GM12878 (cell line): Measurements from ENCODE around the gene TREM1.
A peak's percentile ranks its signal among the peaks of the same experiment; 100 is the strongest.

Source experiments
- CEBPB ChIP-seq, 2 experiments: fragments of 150-350 bp in 1 of 2; IDR thresholded peaks; 2 replicates each; pipeline ENCODE4 v1.6.1; 2012 to 2014; ENCODE audit warnings: low read depth in 2 of 2, low read length in 2 of 2, borderline replicate concordance in 1 of 2, inconsistent platforms in 1 of 2
- CEBPZ ChIP-seq: fragments of 150-350 bp; IDR thresholded peaks from 2 replicates; pipeline ENCODE4 v1.6.1; 2016; ENCODE audit warnings: low read depth, low read length
- CTCF ChIP-seq, 3 experiments: IDR thresholded peaks in 2 of 3; conservative IDR thresholded peaks in 1 of 3; 2 replicates each; pipeline ENCODE4 v1.5.1; 2011; ENCODE audit warnings: low read depth in 3 of 3, low read length in 3 of 3, mild to moderate bottlenecking in 3 of 3, control low read depth in 2 of 3, moderate library complexity in 2 of 3, inconsistent platforms in 1 of 3, mixed read lengths in 1 of 3; ENCODE audit not compliant: control insufficient read depth in 2 of 3, insufficient read depth in 1 of 3; ENCODE audit errors: extremely low read depth in 1 of 3
- EP300 ChIP-seq, 2 experiments: fragments of 150-350 bp in 1 of 2; IDR thresholded peaks; 2 replicates each; pipeline ENCODE4 v1.6.1; 2011 to 2012; ENCODE audit warnings: low read depth in 2 of 2, low read length in 2 of 2, borderline replicate concordance in 1 of 2, improper control_type of control experiment in 1 of 2, inconsistent platforms in 1 of 2; ENCODE audit not compliant: control insufficient read depth in 1 of 2
- MXI1 ChIP-seq: fragments of 150-350 bp; IDR thresholded peaks from 2 replicates; pipeline ENCODE4 v1.6.1; 2011; ENCODE audit warnings: low read depth, mild to moderate bottlenecking, inconsistent platforms, low read length, improper control_type of control experiment
- POLR2AphosphoS5 ChIP-seq: IDR thresholded peaks from 2 replicates; pipeline ENCODE4 v1.6.1; 2011; ENCODE audit warnings: mild to moderate bottlenecking, low read length, inconsistent platforms
- ZNF592 ChIP-seq: fragments of 450-650 bp; IDR thresholded peaks from 2 replicates; pipeline ENCODE4 v1.6.1; 2017; ENCODE audit warnings: mild to moderate bottlenecking, moderate library complexity

- TF ChIP-seq CEBPZ = no peak
- no peak for TF ChIP-seq POLR2AphosphoS5
- no peak for TF ChIP-seq ZNF592
- TF ChIP-seq CTCF (IDR thresholded peaks at IDR 0.05 in 2 of 3, conservative IDR thresholded peaks at IDR 0.05 in 1 of 3; ENCODE audit: control insufficient read depth in 2 of 3, extremely low read depth in 1 of 3, insufficient read depth in 1 of 3, low read depth in 3 of 3, low read length in 3 of 3) = peak in 2 of 3 experiments; percentile 8 to 11; a peak in 1 of 6 replicates
- TF ChIP-seq CEBPB (IDR thresholded peaks at IDR 0.05; ENCODE audit: borderline replicate concordance in 1 of 2, low read depth in 2 of 2, low read length in 2 of 2) = no peak
- TF ChIP-seq MXI1 = no peak
- TF ChIP-seq EP300 (IDR thresholded peaks at IDR 0.05; ENCODE audit: borderline replicate concordance in 1 of 2, control insufficient read depth in 1 of 2, low read depth in 2 of 2, low read length in 2 of 2) = no peak
Measured at GRCh38 chr6:41228616-41229015, 57.9 kb downstream of the TREM1 start.
